ENCODE measurements around the gene COG1.

DNA sequence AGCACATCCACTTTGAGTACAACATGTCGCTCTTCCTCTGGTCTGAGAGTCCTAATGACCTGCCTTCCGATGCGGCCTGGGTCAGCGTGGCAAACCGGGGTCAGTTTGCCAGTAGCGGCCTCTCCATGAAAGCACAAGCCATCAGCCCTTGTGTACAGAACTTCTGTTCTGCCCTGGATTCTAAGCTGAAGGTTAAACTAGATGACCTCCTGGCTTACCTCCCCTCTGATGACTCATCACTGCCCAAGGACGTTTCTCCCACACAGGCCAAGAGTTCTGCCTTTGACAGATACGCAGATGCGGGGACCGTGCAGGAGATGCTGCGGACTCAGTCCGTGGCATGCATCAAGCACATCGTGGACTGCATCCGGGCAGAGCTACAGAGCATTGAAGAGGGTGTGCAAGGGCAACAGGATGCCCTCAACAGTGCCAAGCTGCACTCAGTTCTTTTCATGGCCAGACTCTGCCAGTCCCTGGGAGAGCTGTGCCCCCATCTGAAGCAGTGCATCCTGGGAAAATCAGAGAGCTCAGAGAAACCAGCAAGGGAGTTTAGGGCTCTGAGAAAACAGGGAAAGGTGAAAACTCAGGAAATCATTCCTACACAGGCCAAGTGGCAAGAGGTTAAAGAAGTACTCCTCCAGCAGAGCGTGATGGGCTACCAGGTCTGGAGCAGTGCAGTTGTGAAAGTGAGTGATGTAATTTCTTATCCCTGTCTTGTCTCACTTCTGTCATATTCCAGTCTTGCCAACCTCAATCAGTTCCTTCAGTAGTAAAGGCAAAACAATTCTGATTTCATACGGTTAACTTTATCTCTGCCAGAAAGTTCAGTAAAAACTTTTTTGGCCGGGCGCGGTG is 8.6 kb downstream of the COG1 start:
- TF ChIP-seq, protein P1, sequence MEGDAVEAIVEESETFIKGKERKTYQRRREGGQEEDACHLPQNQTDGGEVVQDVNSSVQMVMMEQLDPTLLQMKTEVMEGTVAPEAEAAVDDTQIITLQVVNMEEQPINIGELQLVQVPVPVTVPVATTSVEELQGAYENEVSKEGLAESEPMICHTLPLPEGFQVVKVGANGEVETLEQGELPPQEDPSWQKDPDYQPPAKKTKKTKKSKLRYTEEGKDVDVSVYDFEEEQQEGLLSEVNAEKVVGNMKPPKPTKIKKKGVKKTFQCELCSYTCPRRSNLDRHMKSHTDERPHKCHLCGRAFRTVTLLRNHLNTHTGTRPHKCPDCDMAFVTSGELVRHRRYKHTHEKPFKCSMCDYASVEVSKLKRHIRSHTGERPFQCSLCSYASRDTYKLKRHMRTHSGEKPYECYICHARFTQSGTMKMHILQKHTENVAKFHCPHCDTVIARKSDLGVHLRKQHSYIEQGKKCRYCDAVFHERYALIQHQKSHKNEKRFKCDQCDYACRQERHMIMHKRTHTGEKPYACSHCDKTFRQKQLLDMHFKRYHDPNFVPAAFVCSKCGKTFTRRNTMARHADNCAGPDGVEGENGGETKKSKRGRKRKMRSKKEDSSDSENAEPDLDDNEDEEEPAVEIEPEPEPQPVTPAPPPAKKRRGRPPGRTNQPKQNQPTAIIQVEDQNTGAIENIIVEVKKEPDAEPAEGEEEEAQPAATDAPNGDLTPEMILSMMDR (IDR thresholded peaks at IDR 0.05; ENCODE audit: low read depth, low read length, missing input control): no peak
- TF ChIP-seq, protein P2, sequence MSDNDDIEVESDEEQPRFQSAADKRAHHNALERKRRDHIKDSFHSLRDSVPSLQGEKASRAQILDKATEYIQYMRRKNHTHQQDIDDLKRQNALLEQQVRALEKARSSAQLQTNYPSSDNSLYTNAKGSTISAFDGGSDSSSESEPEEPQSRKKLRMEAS (IDR thresholded peaks at IDR 0.05): peak; percentile 81

All from liver (tissue), 2 donors.